AG04450 (cell line): ENCODE measurements around the gene LARP1. TPM values are rescaled to one million over a fixed set of nuclear protein-coding genes. Genes with fewer than 3 reads are reported as not detected.
A peak's percentile ranks its signal among the peaks of the same experiment; 100 is the strongest.

ENCODE experiments used
- CTCF ChIA-PET: fragments of 300-600, 350-600 bp; formaldehyde crosslinking; extraction: SDS; loops from one replicate; lab custom pipeline; 2022; ENCODE audit warnings: antibody characterized with exemption, inconsistent platforms; lab: Charles Lee
- POLR2A ChIA-PET: fragments of 350-600 bp; formaldehyde crosslinking; extraction: SDS; loops from one replicate; lab custom pipeline; 2021; ENCODE audit warnings: antibody characterized with exemption, inconsistent platforms; lab: Yijun Ruan, JAX
- DNase-seq: peaks from one replicate; pipeline ENCODE4 v3.0.0-alpha.2; 2011; ENCODE audit warnings: low read depth, low spot score
- H3K27ac ChIP-seq: one replicate; pipeline ENCODE4 v1.5.1; 2012; ENCODE audit warnings: low read depth, low read length, control low read depth
- H3K27me3 ChIP-seq: one replicate; pipeline ENCODE4 v1.6.0; 2012; ENCODE audit warnings: low read length; ENCODE audit not compliant: control insufficient read depth, insufficient read depth
- H3K4me3 ChIP-seq: 2 replicates; pipeline ENCODE4 v1.5.1; 2011; ENCODE audit warnings: mild to moderate bottlenecking, low read depth, low read length, control low read depth
- H3K9me3 ChIP-seq: 2 replicates; pipeline ENCODE4 v1.5.1; 2012; ENCODE audit warnings: low read length; ENCODE audit not compliant: control insufficient read depth, insufficient read depth
- polyA plus RNA-seq: library from polyadenylated mRNA; depleted of rRNA; stranded (reverse); fragments of >200 nt; gene quantifications from 2 replicates; pipeline ENCODE4 v1.2.3, GENCODE V29; 2011
- TF ChIP-seq, protein P1 (sequence below): IDR thresholded peaks from 2 replicates; pipeline ENCODE4 v1.5.1; 2011; ENCODE audit warnings: low read depth, low read length, control low read depth, inconsistent platforms

The LARP1 gene
- polyA plus RNA-seq, 1 experiment = 54.9 TPM

DNA sequence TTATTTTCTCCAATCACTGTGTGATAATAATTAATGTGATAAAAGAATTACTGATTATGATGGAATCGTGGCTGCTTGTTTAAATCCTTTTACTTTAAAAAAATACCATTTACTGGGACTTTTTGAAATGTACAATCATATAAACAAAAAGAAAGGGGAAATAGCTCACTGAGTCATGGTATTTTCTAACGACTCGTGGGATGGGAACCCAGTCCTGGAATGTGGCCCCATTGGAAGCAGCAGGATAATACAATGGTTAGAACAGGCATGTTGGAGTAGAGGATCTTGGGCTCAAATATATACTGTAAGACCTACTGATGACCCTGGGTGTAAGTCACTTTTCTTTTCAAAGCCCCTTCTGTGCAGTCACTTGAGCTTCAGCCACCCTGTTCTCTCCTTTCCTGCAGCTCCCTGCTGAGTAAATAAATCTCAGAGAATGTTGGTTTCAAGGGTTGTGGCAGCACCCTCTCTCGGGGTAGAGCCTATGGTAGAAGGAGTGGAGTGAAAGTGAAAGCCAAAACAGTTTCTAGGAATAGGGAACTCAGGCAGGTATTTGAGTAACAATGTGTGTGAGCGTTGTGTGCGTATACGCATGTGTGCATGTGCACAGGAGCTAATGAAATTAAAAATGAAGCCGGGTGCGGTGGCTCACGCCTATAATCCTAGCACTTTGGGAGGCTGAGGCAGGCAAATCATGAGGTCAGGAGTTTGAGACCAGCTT is 40.8 kb upstream of the LARP1 start:
- Histone ChIP-seq H3K9me3 (no peaks in the 10 kb centered on the region), H3K27ac (peak overlapping the region; percentile 76), H3K4me3 (no peak overlapping the region), H3K27me3 (no peaks in the 10 kb centered on the region)
- DNase-seq = peak; percentile 21
- ChIA-PET CTCF (interaction anchor here (0.6 kb wide), 1 partner anchor 61 kb away, joined by 7 read pairs; no protein-coding TSS in a partner anchor), POLR2A (interaction anchor here (0.6 kb wide), 1 partner anchor 346 kb away, joined by 3 read pairs; no protein-coding TSS in a partner anchor)
- TF ChIP-seq, protein P1, sequence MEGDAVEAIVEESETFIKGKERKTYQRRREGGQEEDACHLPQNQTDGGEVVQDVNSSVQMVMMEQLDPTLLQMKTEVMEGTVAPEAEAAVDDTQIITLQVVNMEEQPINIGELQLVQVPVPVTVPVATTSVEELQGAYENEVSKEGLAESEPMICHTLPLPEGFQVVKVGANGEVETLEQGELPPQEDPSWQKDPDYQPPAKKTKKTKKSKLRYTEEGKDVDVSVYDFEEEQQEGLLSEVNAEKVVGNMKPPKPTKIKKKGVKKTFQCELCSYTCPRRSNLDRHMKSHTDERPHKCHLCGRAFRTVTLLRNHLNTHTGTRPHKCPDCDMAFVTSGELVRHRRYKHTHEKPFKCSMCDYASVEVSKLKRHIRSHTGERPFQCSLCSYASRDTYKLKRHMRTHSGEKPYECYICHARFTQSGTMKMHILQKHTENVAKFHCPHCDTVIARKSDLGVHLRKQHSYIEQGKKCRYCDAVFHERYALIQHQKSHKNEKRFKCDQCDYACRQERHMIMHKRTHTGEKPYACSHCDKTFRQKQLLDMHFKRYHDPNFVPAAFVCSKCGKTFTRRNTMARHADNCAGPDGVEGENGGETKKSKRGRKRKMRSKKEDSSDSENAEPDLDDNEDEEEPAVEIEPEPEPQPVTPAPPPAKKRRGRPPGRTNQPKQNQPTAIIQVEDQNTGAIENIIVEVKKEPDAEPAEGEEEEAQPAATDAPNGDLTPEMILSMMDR = no peak

DNA sequence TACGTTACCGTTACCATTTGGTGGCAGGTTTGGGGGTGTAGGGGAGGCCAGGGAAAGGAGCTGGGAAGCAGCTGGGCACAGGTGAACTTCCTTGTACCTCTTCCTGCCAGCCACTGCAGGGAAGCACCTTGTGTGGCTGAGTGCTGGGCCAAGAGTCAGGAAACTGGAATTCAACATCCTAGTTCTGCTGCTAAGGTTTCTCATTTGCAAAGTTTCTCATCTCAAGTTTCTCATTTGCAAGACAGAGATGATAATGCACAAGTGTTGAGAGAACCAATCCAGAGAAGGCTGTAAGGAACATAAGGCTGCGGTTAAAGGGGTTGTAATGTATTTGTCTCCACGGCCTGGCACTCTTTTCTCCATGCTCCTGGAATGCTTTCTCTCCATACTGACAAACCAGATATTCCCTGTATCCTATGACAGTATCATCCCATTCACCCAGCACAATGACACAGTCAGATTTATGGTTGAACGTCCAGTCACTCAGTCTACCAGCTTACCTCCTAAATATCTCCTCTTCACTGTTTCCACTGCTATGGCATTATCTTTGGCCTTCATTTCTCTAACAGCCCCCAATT is 33.6 kb upstream of the LARP1 start:
- CTCF ChIA-PET = no interaction called here
- no peak overlapping the region for H3K4me3 ChIP-seq

DNA sequence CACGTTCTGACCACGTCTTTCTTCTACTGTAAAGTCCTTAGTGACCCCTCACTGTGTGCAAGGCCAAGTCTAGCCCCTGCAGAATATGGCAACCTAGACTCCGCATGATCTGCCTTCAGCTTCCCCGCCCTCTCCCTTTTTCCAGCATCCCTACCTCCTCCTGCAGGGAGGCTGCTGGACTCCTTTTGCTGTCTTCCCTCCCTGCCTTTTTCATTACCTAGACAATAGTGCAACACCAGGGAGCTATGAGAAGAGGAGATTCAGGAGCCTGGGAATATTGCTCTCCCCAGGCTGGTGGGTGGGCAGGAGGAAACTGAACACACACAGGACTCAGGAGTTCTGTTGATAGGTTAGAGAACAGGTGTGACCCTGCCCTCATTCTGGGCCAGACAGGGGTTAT is 33.1 kb upstream of the LARP1 start:
- H3K27ac ChIP-seq = no peak overlapping the region
- no peaks in the 10 kb centered on the region for H3K27me3 ChIP-seq
- TF ChIP-seq, protein P1 = no peak
- ChIA-PET POLR2A (no interaction called here), CTCF (no interaction called here)
- no peak for DNase-seq
- no peaks in the 10 kb centered on the region for H3K9me3 ChIP-seq
- H3K4me3 ChIP-seq = no peak overlapping the region

More for the DNA sequence above, 33.6 kb upstream of the LARP1 start:
- DNase-seq = no peak
- POLR2A ChIA-PET = no interaction called here
- H3K27ac ChIP-seq = no peak overlapping the region
- no peaks in the 10 kb centered on the region for H3K9me3 ChIP-seq
- TF ChIP-seq, protein P1 = no peak
- no peaks in the 10 kb centered on the region for H3K27me3 ChIP-seq

DNA sequence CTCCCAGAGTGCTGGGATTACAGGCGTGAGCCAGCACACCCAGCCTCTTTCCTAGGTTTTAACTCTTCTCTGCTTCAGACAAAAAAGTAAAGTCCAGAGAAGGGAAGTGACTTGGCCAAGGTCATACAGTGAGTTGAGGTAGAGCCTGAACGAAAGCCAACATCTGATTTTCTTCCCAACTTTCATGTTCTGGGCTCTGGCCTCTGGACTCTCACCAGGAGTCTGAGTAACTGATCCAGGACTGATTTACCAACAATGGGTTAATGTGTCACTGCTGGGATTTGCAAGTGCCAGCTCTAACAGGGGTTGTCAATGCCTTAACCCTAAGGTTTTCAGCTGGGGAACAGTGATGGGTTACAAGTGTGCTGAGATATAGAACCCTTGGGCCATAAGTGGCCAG is 32.2 kb upstream of the LARP1 start:
- ChIA-PET POLR2A (no interaction called here), CTCF (no interaction called here)
- H3K27ac ChIP-seq = no peak overlapping the region
- no peaks in the 10 kb centered on the region for H3K9me3 ChIP-seq
- DNase-seq = no peak
- H3K4me3 ChIP-seq = no peak overlapping the region
- no peaks in the 10 kb centered on the region for H3K27me3 ChIP-seq
- TF ChIP-seq, protein P1 = no peak

DNA sequence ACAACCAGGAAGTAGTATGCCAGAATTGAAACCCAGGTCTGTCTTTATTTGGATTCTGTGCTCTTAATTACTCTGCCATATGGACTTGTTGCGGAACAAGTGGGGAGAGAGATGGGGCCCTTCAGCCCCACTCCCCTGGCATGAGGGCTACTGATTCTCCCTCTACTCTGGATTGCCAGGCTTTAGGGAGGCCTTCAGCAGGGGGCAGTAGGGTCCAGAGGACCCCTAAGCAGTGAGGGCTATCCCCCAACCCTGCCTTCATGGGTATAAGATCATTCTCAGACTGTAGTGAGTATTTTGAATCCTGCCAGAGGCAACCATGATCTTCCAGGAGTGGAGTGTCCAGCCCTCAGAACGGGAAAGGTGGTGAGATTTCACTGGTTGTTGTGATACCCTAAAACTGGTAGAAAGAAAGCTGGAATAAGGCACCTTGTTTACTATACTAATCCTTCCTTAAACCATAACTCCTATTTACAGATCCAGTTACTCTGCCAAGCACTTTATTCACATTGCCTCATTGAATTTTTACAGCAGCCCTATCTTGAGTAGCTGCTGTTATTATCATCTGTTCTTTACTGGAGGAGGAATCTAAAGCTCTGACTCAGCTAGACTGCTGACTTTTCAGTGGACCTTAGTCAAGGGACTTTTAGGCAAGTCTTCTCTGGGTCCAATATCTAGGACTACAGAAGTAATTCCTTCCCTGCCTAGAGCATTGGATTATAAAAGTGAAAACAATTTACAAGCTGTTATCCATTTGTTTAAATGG is 31.3 kb upstream of the LARP1 start:
- ChIA-PET POLR2A (no interaction called here), CTCF (interaction anchor here (0.6 to 1.0 kb wide), 2 partner anchors 13 to 84 kb away, joined by 3 read pairs; no protein-coding TSS in a partner anchor)
- TF ChIP-seq, protein P1 = no peak
- H3K4me3 ChIP-seq = no peak overlapping the region
- H3K27ac ChIP-seq = peak overlapping the region; percentile 11
- H3K9me3 ChIP-seq = no peaks in the 10 kb centered on the region
- DNase-seq = peak; percentile 24
- no peaks in the 10 kb centered on the region for H3K27me3 ChIP-seq
